GM12874 (cell line): ENCODE data around the gene METAP1D.

Experiments used
- TF ChIP-seq, protein P1 (sequence below): IDR thresholded peaks from 2 replicates; pipeline ENCODE4 v1.5.1; 2011; ENCODE audit warnings: low read depth, mild to moderate bottlenecking, control low read depth, low read length, moderate library complexity; ENCODE audit not compliant: insufficient read depth

METAP1D gene

DNA sequence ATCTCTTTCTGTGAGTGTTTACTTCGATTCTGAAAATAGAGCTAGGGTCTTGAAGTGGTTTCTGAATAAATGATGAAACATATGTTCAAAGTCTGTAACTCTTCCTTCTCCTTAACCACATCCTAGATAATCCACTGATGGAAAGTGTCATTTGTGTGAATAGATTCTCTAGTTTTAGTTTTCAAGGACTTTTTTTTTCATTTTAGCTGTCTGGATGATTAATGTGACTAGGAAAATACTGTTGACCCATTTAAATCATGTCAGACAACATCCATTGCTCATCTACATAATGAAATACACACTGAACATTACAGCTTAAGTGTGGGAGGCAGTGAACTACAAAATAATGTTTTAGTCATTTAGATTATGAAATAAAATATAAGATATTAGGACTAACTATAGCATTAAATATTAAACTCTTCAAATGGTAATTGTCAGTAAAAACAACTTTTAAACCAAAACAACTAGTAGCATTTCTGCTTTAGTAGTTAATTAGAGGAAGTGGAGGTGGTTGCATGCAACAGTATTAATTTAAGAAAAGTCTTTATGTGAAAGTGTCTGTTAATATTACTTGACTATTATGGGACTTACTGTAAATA lies 46.4 kb downstream of the METAP1D start:
- TF ChIP-seq, protein P1, sequence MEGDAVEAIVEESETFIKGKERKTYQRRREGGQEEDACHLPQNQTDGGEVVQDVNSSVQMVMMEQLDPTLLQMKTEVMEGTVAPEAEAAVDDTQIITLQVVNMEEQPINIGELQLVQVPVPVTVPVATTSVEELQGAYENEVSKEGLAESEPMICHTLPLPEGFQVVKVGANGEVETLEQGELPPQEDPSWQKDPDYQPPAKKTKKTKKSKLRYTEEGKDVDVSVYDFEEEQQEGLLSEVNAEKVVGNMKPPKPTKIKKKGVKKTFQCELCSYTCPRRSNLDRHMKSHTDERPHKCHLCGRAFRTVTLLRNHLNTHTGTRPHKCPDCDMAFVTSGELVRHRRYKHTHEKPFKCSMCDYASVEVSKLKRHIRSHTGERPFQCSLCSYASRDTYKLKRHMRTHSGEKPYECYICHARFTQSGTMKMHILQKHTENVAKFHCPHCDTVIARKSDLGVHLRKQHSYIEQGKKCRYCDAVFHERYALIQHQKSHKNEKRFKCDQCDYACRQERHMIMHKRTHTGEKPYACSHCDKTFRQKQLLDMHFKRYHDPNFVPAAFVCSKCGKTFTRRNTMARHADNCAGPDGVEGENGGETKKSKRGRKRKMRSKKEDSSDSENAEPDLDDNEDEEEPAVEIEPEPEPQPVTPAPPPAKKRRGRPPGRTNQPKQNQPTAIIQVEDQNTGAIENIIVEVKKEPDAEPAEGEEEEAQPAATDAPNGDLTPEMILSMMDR = no peak

DNA sequence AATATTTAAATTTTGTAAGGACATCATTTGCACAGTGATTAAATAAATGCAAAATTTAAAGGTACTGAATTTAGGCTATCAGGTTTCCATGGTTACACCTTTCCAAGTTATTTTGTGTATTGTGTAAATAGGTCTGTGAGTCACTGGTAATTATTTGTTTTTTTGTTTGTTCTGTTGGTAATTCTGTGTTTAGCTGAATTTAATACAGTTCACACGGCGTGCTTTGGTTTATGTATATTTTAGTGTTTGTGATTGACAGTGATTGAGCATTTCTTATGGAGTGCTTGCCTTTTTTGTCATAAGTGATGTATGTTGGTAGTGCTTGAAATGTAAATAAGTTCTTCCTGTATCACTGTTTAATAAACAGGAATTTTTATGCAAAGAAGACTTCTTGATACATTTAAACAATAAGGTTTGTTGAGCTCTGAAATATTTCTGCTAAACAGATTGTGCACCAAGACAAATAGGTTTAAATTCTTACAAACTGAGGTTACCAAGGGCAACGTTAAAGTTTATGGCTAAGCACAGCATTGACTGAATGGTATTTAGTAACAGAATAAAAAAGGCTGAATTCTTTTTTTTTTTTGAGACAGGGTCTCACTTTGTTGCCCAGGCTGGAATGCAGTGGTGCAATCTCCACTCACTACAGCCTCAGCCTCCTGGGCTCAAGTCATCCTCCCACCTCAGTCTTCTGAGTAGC lies 47.3 kb downstream of the METAP1D start:
- TF ChIP-seq, protein P1 = no peak

DNA sequence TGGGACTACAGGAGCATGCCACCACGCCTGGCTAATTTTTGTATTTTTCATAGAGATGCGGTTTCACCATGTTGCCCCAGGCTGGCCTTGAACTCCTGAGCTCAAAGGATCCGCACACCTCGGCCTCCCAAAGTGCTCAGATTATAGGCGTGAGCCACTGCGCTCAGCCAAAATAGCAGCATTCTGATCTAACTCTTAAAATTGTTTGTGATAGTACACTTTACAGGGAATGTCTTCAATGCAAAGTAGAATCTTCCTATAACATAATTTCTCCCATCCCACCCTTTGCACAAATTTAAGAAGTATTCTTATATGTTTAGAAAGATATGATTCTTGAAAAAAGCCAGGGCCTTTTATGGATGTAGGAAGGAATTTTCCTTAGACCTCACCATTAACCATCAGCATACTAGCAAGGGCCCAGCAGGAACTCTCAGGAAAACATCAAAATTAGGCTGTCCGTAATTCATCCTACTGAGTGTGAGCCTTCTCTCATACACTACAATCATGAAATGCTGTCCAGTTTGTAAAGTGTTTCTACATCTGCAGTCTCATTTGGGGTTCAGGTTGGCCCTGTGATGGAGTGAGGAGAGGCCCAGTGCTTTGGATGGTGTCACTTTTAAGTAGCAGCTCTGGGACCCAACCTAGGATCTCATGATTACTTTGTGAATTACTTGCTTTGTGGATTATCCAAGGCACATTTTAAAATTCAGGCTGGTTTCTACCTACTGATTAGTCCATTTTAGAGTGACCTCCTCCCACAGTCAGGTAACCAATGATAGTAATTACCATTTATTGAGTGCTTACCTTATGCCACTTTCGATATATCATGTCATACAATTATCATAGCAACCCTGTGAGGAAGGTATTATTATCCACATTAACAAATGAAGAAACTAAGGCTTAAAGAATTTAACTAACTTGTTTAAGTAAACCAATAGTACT lies 48.1 kb downstream of the METAP1D start:
- TF ChIP-seq, protein P1 = no peak

DNA sequence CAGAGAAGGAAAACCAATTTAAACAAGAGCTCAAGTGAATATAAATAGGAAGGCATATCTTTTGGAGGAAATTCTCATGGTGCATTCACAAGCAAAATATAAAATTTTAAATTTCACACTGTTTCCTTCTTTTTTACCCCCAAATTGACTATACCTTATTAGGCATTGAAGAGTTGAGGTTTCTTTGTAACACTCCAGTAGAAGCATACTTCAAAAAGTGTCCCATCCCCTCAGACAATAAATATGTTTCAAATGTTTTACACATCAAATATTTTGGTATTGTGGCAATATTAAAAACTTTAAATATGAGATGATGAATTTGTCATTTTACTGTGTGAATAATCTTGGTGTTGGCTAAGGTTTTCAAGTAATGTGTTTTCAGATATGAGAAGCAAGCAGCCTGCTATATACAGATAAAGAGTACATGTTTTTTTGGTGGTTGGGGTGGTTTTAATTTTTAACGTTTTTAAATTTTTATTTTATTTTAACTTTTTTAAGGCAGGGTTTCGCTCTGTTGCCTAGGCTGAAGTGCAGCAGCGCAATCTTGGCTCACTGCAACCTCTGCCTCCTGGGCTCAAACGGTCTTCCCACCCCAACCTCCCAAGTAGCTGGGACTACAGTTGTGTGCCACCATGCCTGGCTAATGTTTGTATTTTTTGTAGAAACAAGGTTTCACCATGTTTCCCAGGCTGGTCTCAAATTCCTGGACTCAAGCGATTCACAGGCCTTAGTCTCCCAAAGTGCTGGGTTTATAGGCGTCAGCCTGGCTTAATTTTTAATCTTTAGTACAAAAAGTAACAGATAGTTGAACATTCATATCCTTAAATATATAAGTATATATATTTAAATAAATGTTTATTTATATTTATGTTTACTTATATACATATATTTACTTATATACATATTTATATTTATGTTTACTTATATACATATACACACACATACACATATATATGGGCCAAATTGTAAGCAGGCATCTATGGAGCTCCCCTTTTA lies 49.1 kb downstream of the METAP1D start:
- TF ChIP-seq, protein P1 = no peak

DNA sequence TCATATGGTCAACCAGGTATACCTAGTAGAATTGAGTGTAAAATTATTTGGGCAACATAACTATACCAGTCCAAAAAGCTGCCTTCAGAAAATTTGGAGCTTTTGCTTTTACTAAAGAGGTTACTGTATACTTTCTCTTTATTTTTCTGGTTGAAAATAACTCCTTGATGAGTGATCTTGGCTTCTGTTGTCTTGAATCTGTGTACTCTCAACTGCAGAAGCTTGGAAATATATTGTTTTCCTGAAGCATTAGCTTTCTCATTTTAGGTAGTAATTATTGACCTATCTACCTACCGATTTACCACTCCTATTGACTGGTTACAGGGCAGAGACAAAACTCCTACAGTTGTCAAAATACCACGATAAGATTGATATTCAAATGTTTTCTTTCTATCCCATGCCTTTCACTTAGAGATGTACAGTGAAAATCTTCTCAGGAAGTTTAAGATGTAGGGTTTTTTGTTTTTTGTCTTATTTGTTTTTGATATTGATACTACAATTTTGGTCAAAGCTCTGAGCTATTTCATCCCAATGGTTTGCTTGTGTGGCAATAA lies 49.9 kb downstream of the METAP1D start:
- TF ChIP-seq, protein P1 = no peak

DNA sequence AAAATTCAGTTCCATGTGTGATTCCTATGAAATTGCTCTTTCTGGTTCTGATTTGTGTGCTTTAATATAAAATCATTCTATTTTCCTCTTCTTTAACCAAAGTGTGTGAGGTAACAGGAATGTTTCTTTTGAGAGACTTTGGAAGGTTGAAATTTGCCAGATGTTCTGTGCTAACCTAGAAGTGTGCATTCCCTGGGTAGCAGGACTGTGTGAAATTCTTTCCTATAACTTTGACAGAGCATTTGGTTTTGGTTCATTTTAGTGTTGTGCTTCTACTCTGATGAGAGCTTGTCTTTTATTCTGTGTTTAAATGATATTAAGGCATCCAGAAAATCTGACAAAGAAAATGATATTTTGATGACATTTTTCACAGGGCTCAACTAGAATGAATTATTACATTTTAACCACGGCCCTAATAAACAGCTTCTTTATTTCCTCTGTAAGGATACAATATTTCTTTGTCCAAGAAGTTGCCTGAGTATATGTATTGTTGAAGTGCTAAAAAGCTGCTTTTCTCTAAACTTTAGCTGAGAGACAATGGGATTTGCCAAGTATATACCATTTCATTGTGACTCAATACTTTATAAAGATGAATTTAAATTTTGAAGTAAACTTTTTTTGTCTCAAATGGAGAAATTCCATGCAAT lies 50.8 kb downstream of the METAP1D start:
- TF ChIP-seq, protein P1 = no peak
